ENCODE measurements around the gene ZNF121. TPM values are rescaled to one million over a fixed set of nuclear protein-coding genes. Genes with fewer than 3 reads are reported as not detected.

Gene ZNF121
- total RNA-seq, 6 experiments from 2014 or later: 11.5 to 15.2 (median 12.4) TPM

DNA sequence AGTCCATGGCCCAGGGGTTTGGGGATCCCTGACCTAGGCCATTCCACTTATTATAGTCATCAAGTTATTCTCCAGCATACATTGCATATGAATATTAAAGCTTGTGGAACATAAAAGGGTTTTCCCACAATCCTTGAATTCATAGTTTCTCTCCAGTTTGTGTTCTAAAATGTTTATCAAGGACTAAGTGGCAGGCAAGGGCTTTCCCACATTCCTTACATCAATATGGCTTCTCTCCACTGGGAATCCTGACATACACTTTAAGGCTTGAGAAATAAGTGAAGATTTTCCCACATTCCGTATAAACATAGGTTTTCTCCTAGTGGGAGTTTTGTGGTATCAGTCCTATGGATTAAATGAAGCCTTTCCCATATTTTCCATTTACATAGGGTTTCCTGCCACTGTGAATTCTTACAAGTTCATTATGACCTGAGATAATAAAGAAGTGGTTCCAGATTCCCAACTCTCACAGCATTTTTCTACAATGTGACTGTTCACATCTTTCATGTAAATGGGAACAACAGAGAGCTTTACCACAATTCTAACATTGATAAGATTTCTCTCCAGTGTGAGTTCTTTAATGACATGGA is 60.3 kb downstream of the ZNF121 start:
- ATAC-seq (no peak), DNase-seq (no peak)
- intact Hi-C loops (cut with DNase I): no loop called here
- WGBS (ENCODE audit: insufficient coverage, low coverage, low lambda C conversion rate, missing lambda C conversion rate): 90% methylated on average over 1 of the region's 1 CpG
- no peak overlapping the region for H3K4me3 ChIP-seq
- H3K27ac ChIP-seq: no peak overlapping the region
- peaks cover 6 to 55% (median 26%) of the 10 kb centered on the region in 4 donors for H3K9me3 ChIP-seq
- H3K27me3 ChIP-seq: no peaks in the 10 kb centered on the region
- H3K4me1 ChIP-seq: no peaks in the 10 kb centered on the region
- H3K36me3 ChIP-seq: peaks cover 0 to 13% (median 4%) of the 10 kb centered on the region in 4 donors
- no peak for TF ChIP-seq POLR2A (IDR thresholded peaks at IDR 0.05)
- TF ChIP-seq, protein P1, sequence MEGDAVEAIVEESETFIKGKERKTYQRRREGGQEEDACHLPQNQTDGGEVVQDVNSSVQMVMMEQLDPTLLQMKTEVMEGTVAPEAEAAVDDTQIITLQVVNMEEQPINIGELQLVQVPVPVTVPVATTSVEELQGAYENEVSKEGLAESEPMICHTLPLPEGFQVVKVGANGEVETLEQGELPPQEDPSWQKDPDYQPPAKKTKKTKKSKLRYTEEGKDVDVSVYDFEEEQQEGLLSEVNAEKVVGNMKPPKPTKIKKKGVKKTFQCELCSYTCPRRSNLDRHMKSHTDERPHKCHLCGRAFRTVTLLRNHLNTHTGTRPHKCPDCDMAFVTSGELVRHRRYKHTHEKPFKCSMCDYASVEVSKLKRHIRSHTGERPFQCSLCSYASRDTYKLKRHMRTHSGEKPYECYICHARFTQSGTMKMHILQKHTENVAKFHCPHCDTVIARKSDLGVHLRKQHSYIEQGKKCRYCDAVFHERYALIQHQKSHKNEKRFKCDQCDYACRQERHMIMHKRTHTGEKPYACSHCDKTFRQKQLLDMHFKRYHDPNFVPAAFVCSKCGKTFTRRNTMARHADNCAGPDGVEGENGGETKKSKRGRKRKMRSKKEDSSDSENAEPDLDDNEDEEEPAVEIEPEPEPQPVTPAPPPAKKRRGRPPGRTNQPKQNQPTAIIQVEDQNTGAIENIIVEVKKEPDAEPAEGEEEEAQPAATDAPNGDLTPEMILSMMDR (IDR thresholded peaks at IDR 0.05): no peak

Other genes starting within 250 kb of the ZNF121 start
- under 1 TPM in 5 of 6 experiments, not detected in 1; 0.18 to 0.66 (median 0.61) TPM for gene ZNF177, start 221.5 kb downstream of the ZNF121 start, total RNA-seq
- 1 to 10 TPM; 4.7 to 8.5 (median 5.6) TPM for gene ZNF266, start 148.9 kb downstream of the ZNF121 start, total RNA-seq
- not detected for gene ZNF560, start 85.9 kb downstream of the ZNF121 start, total RNA-seq
- 1 to 10 TPM; 2.3 to 4.4 (median 2.5) TPM for gene ZNF426, start 45.9 kb downstream of the ZNF121 start, total RNA-seq
- gene ZNF561, start 36.7 kb upstream of the ZNF121 start, total RNA-seq: 10 to 100 TPM; 11.4 to 19.4 (median 14.2) TPM
- 10 to 100 TPM; 10.6 to 14.6 (median 11.3) TPM for gene ZNF562, start 90.6 kb upstream of the ZNF121 start, total RNA-seq
- gene ZNF846, start 184.2 kb upstream of the ZNF121 start, total RNA-seq: 1 to 10 TPM; 2.8 to 4.6 (median 4.0) TPM
- gene FBXL12, start 234.6 kb upstream of the ZNF121 start, total RNA-seq: 10 to 100 TPM in 4 of 6 experiments, 1 to 10 TPM in 2; 9.8 to 18.4 (median 10.9) TPM
- 100 to 1,000 TPM; 152 to 303 (median 168) TPM for gene UBL5, start 243.4 kb upstream of the ZNF121 start, total RNA-seq